GM12878 (cell line): ENCODE data around the gene KTI12.

Source experiments
- CEBPB ChIP-seq, 2 experiments: fragments of 150-350 bp in 1 of 2; IDR thresholded peaks; 2 replicates each; pipeline ENCODE4 v1.6.1; 2012 to 2014; ENCODE audit warnings: low read depth in 2 of 2, low read length in 2 of 2, borderline replicate concordance in 1 of 2, inconsistent platforms in 1 of 2
- CTCF ChIP-seq, 3 experiments: IDR thresholded peaks in 2 of 3; conservative IDR thresholded peaks in 1 of 3; 2 replicates each; pipeline ENCODE4 v1.5.1; 2011; ENCODE audit warnings: low read depth in 3 of 3, low read length in 3 of 3, mild to moderate bottlenecking in 3 of 3, control low read depth in 2 of 3, moderate library complexity in 2 of 3, inconsistent platforms in 1 of 3, mixed read lengths in 1 of 3; ENCODE audit not compliant: control insufficient read depth in 2 of 3, insufficient read depth in 1 of 3; ENCODE audit errors: extremely low read depth in 1 of 3
- E4F1 ChIP-seq: fragments of 450-650 bp; IDR thresholded peaks from 2 replicates; pipeline ENCODE4 v1.6.1; 2018; ENCODE audit warnings: borderline replicate concordance, mild to moderate bottlenecking; ENCODE audit not compliant: partially characterized antibody
- ELK1 ChIP-seq: IDR thresholded peaks from 2 replicates; pipeline ENCODE4 v1.6.1; 2012; ENCODE audit warnings: low read depth, low read length, improper control_type of control experiment
- NBN ChIP-seq: fragments of 450-650 bp; IDR thresholded peaks from 2 replicates; pipeline ENCODE4 v1.6.1; 2016
- POLR2A ChIP-seq: IDR thresholded peaks from 2 replicates; pipeline ENCODE4 v1.6.1; 2011; ENCODE audit warnings: low read depth, mild to moderate bottlenecking, low read length
- RELB ChIP-seq: fragments of 450-650 bp; IDR thresholded peaks from 2 replicates; pipeline ENCODE4 v1.6.1; 2017; ENCODE audit warnings: low read depth, mild to moderate bottlenecking, moderate library complexity
- REST ChIP-seq: IDR thresholded peaks from 2 replicates; pipeline ENCODE4 v1.6.1; 2012; ENCODE audit warnings: mild to moderate bottlenecking, low read depth, low read length
- RFX5 ChIP-seq: IDR thresholded peaks from 2 replicates; pipeline ENCODE4 v1.6.1; 2011; ENCODE audit warnings: low read depth, low read length, improper control_type of control experiment
- ZNF384 ChIP-seq: IDR thresholded peaks from 2 replicates; pipeline ENCODE4 v1.6.1; 2012; ENCODE audit warnings: low read depth, mild to moderate bottlenecking, low read length, improper control_type of control experiment, borderline replicate concordance

- TF ChIP-seq POLR2A (no peak), NBN (no peak), ELK1 (no peak), RELB (no peak), CTCF (IDR thresholded peaks at IDR 0.05 in 2 of 3, conservative IDR thresholded peaks at IDR 0.05 in 1 of 3; ENCODE audit: control insufficient read depth in 2 of 3, extremely low read depth in 1 of 3, insufficient read depth in 1 of 3, low read depth in 3 of 3, low read length in 3 of 3) (no peak), E4F1 (no peak), CEBPB (IDR thresholded peaks at IDR 0.05; ENCODE audit: borderline replicate concordance in 1 of 2, low read depth in 2 of 2, low read length in 2 of 2) (no peak), REST (no peak), RFX5 (no peak), ZNF384 (no peak)
Observed at GRCh38 chr1:52003877-52004276, 29.7 kb downstream of the KTI12 start.
